ENCODE results near the gene PDGFC. TPM values are rescaled to one million over a fixed set of nuclear protein-coding genes. Genes with fewer than 3 reads are reported as not detected.

Gene PDGFC
- total and polyA plus RNA-seq, 2 of the 13 experiments (the other 11 are each of a cell fraction or from before 2014, with no cell fraction given), result 4.6 to 9.1 TPM

- TF ChIP-seq EP300 (IDR thresholded peaks at IDR 0.05; ENCODE audit: low read depth in 2 of 2, low read length in 2 of 2), result peak in 1 of 2 experiments; percentile 53; a peak in 2 of 4 replicates
- no peak for TF ChIP-seq EP300 (CRISPR knock-in tag; IDR thresholded peaks at IDR 0.05; ENCODE audit: borderline replicate concordance)
- no peak for TF ChIP-seq PITX1 (CRISPR knock-in tag; IDR thresholded peaks at IDR 0.05)
- TF ChIP-seq ZNF331 (CRISPR knock-in tag; IDR thresholded peaks at IDR 0.05), result peak; percentile 15; the same call in 1 of the 2 replicates
- TF ChIP-seq RBM39 (IDR thresholded peaks at IDR 0.05; ENCODE audit: low read depth, low read length, poor library complexity, severe bottlenecking), result no peak
- no peak for TF ChIP-seq GTF2F1 (IDR thresholded peaks at IDR 0.05; ENCODE audit: low read length)
- no peak for TF ChIP-seq ATF7-NPFF (CRISPR knock-in tag; IDR thresholded peaks at IDR 0.05; ENCODE audit: low read depth)
- TF ChIP-seq MLLT10 (CRISPR knock-in tag; IDR thresholded peaks at IDR 0.05), result no peak
- TF ChIP-seq THRA (CRISPR knock-in tag; IDR thresholded peaks at IDR 0.05; ENCODE audit: borderline replicate concordance), result no peak; the same call in 1 of the 2 replicates
- TF ChIP-seq HOMEZ (CRISPR knock-in tag; IDR thresholded peaks at IDR 0.05; ENCODE audit: low read depth), result peak; percentile 38; the same call in 1 of the 2 replicates
- TF ChIP-seq KLF15 (CRISPR knock-in tag; IDR thresholded peaks at IDR 0.05; ENCODE audit: borderline replicate concordance), result no peak
- no peak for TF ChIP-seq GMEB1 (CRISPR knock-in tag; IDR thresholded peaks at IDR 0.05; ENCODE audit: borderline replicate concordance)
- TF ChIP-seq NRL (CRISPR knock-in tag; IDR thresholded peaks at IDR 0.05; ENCODE audit: borderline replicate concordance), result no peak
- no peak for TF ChIP-seq U2AF2 (IDR thresholded peaks at IDR 0.05; ENCODE audit: low read depth, low read length)
- no peak for TF ChIP-seq ZNF580 (CRISPR knock-in tag; IDR thresholded peaks at IDR 0.05; ENCODE audit: borderline replicate concordance, low read depth)
Measured at GRCh38 chr4:156765277-156765676, 206.3 kb downstream of the PDGFC start (continued).

Data from HepG2 (cell line).